ENCODE data around the gene SCML1.

The SCML1 gene, protein sequence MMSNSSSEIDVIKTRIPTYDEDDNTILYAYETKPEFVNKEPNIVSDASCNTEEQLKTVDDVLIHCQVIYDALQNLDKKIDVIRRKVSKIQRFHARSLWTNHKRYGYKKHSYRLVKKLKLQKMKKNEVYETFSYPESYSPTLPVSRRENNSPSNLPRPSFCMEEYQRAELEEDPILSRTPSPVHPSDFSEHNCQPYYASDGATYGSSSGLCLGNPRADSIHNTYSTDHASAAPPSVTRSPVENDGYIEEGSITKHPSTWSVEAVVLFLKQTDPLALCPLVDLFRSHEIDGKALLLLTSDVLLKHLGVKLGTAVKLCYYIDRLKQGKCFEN

DNA sequence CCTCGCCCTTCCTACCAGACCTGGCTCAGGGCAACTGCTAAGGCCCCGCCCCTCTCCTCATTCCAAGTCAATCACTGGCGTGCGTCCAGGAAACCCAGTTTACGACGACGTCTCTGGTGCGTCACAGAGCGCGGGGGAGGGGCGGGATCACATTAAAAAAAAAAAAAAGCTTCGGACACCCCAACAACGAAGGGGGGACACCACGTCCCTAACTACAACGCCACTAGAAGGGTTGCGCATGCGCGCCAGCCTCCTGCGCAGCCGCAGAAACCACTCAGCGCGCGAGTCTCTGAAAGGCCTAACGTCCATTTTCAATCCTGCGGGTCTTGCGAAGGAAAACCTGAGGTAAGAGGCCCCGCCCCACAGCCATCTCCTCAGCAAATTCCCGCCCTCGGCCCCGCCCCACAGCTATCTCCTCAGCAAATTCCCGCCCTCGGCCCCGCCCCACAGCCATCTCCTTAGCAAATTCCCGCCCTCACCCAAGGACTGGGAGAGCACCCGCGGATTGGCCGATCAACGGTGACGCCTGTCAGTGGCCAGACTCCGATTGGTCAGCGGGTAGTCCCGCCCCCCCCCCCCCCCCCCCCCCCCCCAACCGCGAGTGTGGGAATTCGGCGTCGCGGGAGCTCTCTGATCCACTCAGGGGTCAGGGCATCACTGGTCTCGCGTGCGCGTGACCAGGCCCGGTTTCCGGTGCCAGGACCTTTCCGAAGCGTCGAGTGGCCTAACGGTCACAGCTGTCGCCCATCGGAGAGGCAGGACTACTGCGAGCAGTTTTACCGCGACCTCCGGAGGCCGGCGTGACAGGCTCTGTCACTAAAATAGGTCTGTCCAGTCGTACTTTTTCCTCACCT, at the start of gene SCML1:
TSS of gene SCML1 (plus strand) at position 638 of the 854 bp plus-strand sequence. CDS start 6,694 bp downstream, outside the sequence.
- H3K9me2 ChIP-seq (replicated peaks; ENCODE audit: low read depth, low read length): no peaks in the 10 kb centered on the region
- H3K9ac ChIP-seq (ENCODE audit: low read depth, low read length, poor library complexity, severe bottlenecking): no peak within 1 kb of the TSS
- H2AFZ ChIP-seq (ENCODE audit: low read length): no peak within 1 kb of the TSS
- H3K9me3 ChIP-seq (ENCODE audit: insufficient read depth, low read depth, low read length): no peaks in the 10 kb centered on the region
- TF ChIP-seq, protein P1, sequence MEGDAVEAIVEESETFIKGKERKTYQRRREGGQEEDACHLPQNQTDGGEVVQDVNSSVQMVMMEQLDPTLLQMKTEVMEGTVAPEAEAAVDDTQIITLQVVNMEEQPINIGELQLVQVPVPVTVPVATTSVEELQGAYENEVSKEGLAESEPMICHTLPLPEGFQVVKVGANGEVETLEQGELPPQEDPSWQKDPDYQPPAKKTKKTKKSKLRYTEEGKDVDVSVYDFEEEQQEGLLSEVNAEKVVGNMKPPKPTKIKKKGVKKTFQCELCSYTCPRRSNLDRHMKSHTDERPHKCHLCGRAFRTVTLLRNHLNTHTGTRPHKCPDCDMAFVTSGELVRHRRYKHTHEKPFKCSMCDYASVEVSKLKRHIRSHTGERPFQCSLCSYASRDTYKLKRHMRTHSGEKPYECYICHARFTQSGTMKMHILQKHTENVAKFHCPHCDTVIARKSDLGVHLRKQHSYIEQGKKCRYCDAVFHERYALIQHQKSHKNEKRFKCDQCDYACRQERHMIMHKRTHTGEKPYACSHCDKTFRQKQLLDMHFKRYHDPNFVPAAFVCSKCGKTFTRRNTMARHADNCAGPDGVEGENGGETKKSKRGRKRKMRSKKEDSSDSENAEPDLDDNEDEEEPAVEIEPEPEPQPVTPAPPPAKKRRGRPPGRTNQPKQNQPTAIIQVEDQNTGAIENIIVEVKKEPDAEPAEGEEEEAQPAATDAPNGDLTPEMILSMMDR (conservative IDR thresholded peaks at IDR 0.05; ENCODE audit: low read length): no peak
- TF ChIP-seq EZH2phosphoT487 (IDR thresholded peaks at IDR 0.05; ENCODE audit: borderline replicate concordance): no peak
- H3K27me3 ChIP-seq (ENCODE audit: insufficient read depth, low read length, poor library complexity, severe bottlenecking): no peaks in the 10 kb centered on the region
- peaks cover 4% of the 10 kb centered on the region for H3K4me1 ChIP-seq (ENCODE audit: insufficient read depth, low read length, poor library complexity, severe bottlenecking)
- H3K4me2 ChIP-seq (ENCODE audit: low read depth, low read length, poor library complexity, severe bottlenecking): no peak within 1 kb of the TSS
- no peaks in the 10 kb centered on the region for H3F3A ChIP-seq (ENCODE audit: low read depth)
- no peaks in the 10 kb centered on the region for H3K79me2 ChIP-seq (ENCODE audit: insufficient read depth, low read length)
- no peak within 1 kb of the TSS for H3K4me3 ChIP-seq (ENCODE audit: low read length, poor library complexity, severe bottlenecking)
- H3K36me3 ChIP-seq (ENCODE audit: insufficient read depth, low read length): no peaks in the 10 kb centered on the region
- H4K20me1 ChIP-seq (ENCODE audit: insufficient read depth, low read length, poor library complexity, severe bottlenecking): no peaks in the 10 kb centered on the region

DNA sequence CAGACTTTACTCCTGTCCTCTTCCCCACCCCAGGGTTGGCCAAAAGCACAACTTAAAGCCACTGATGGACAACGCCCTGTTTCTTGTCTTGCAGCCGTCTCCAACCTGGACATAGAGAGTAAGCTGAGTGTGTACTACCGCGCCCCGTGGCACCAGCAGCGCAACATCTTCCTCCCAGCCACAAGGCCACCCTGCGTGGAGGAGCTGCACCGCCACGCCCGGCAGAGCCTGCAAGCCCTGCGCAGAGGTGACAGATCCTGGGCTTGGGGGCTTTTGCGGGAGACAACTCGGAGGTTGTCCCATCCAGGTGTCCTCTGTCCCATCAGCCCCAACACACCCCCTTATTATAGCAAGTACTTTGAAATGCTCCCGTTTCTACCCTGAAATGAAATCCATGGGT, 49.6 kb upstream of the SCML1 start:
- H3K9ac ChIP-seq (ENCODE audit: low read depth, low read length, poor library complexity, severe bottlenecking): no peak overlapping the region
- no peak for TF ChIP-seq EZH2phosphoT487 (IDR thresholded peaks at IDR 0.05; ENCODE audit: borderline replicate concordance)
- TF ChIP-seq, protein P1 (conservative IDR thresholded peaks at IDR 0.05; ENCODE audit: low read length): no peak

DNA sequence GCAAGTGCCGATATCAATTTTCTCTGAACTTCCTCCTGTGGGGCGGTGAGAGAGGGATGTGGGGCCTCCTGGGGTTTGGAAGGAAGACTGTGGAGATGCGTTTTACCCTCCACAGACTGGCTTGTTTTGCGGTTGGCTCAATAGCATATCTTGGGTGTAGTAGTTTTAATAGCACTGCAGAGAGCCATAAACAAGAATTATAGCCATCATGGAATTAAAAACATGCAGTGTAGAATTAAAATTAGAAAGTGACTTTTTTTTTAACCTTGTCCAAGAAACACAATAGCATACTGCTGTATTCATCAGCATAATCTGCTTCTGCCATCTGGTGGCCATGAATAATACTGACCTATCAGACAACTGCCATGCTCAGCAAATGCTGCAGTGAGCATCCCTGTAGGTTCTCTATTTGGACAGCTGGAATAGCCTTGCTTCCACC, 47.3 kb upstream of the SCML1 start:
- Histone ChIP-seq H3K27me3 (ENCODE audit: insufficient read depth, low read length, poor library complexity, severe bottlenecking) (no peaks in the 10 kb centered on the region), H3F3A (ENCODE audit: low read depth) (no peaks in the 10 kb centered on the region), H3K9ac (ENCODE audit: low read depth, low read length, poor library complexity, severe bottlenecking) (no peak overlapping the region), H2AFZ (ENCODE audit: low read length) (no peak overlapping the region), H3K9me2 (replicated peaks; ENCODE audit: low read depth, low read length) (no peaks in the 10 kb centered on the region), H3K9me3 (ENCODE audit: insufficient read depth, low read depth, low read length) (no peaks in the 10 kb centered on the region), H3K36me3 (ENCODE audit: insufficient read depth, low read length) (no peaks in the 10 kb centered on the region), H3K4me2 (ENCODE audit: low read depth, low read length, poor library complexity, severe bottlenecking) (no peak overlapping the region), H4K20me1 (ENCODE audit: insufficient read depth, low read length, poor library complexity, severe bottlenecking) (no peaks in the 10 kb centered on the region), H3K4me1 (ENCODE audit: insufficient read depth, low read length, poor library complexity, severe bottlenecking) (no peaks in the 10 kb centered on the region), H3K4me3 (ENCODE audit: low read length, poor library complexity, severe bottlenecking) (no peak overlapping the region), H3K79me2 (ENCODE audit: insufficient read depth, low read length) (no peaks in the 10 kb centered on the region)
- TF ChIP-seq, protein P1 (conservative IDR thresholded peaks at IDR 0.05; ENCODE audit: low read length): peak; percentile 58
- TF ChIP-seq EZH2phosphoT487 (IDR thresholded peaks at IDR 0.05; ENCODE audit: borderline replicate concordance): no peak

More for the DNA sequence above, 49.6 kb upstream of the SCML1 start:
- no peaks in the 10 kb centered on the region for H3K27me3 ChIP-seq (ENCODE audit: insufficient read depth, low read length, poor library complexity, severe bottlenecking)
- H4K20me1 ChIP-seq (ENCODE audit: insufficient read depth, low read length, poor library complexity, severe bottlenecking): no peaks in the 10 kb centered on the region
- H3K36me3 ChIP-seq (ENCODE audit: insufficient read depth, low read length): no peaks in the 10 kb centered on the region
- no peaks in the 10 kb centered on the region for H3K9me2 ChIP-seq (replicated peaks; ENCODE audit: low read depth, low read length)
- no peak overlapping the region for H2AFZ ChIP-seq (ENCODE audit: low read length)
- H3K4me2 ChIP-seq (ENCODE audit: low read depth, low read length, poor library complexity, severe bottlenecking): no peak overlapping the region
- H3K9me3 ChIP-seq (ENCODE audit: insufficient read depth, low read depth, low read length): no peaks in the 10 kb centered on the region
- no peaks in the 10 kb centered on the region for H3K79me2 ChIP-seq (ENCODE audit: insufficient read depth, low read length)
- no peaks in the 10 kb centered on the region for H3F3A ChIP-seq (ENCODE audit: low read depth)
- H3K4me3 ChIP-seq (ENCODE audit: low read length, poor library complexity, severe bottlenecking): no peak overlapping the region
- no peaks in the 10 kb centered on the region for H3K4me1 ChIP-seq (ENCODE audit: insufficient read depth, low read length, poor library complexity, severe bottlenecking)
